ENCODE data around the gene OR9Q2. TPM values are rescaled to one million over a fixed set of nuclear protein-coding genes. Genes with fewer than 3 reads are reported as not detected.

The OR9Q2 gene
- total and polyA plus RNA-seq, 2 of the 13 experiments (the other 11 are each of a cell fraction or from before 2014, with no cell fraction given), result not detected

DNA sequence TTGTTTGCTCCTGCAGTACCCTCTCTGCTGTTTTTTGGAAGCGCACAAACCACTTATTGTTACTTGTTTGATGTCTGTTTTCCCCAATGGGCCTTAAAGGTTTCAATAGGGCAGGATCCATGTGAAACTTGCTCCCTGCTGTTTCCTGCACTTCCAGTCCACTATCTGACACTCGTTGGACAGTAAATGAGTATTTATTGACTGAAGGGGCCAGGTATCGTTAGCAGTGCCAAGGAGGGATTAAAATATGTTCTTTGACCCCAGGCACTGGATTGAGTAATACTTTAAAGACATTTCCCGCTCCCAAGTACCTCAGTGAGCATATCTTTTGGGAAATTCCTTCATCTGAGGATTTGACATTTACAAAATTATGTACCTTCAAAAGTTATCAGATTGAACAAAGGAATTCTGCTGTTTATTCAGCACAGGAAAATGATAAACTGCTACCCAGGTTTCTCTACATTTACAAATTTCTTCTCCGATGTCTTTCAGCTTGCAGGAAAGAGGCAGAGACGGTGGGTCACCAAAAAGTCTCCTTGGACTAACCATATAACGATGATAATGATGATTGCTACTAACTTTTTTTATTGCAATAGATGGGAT, 23.3 kb upstream of the OR9Q2 start (continued):
- TF ChIP-seq, protein P1, sequence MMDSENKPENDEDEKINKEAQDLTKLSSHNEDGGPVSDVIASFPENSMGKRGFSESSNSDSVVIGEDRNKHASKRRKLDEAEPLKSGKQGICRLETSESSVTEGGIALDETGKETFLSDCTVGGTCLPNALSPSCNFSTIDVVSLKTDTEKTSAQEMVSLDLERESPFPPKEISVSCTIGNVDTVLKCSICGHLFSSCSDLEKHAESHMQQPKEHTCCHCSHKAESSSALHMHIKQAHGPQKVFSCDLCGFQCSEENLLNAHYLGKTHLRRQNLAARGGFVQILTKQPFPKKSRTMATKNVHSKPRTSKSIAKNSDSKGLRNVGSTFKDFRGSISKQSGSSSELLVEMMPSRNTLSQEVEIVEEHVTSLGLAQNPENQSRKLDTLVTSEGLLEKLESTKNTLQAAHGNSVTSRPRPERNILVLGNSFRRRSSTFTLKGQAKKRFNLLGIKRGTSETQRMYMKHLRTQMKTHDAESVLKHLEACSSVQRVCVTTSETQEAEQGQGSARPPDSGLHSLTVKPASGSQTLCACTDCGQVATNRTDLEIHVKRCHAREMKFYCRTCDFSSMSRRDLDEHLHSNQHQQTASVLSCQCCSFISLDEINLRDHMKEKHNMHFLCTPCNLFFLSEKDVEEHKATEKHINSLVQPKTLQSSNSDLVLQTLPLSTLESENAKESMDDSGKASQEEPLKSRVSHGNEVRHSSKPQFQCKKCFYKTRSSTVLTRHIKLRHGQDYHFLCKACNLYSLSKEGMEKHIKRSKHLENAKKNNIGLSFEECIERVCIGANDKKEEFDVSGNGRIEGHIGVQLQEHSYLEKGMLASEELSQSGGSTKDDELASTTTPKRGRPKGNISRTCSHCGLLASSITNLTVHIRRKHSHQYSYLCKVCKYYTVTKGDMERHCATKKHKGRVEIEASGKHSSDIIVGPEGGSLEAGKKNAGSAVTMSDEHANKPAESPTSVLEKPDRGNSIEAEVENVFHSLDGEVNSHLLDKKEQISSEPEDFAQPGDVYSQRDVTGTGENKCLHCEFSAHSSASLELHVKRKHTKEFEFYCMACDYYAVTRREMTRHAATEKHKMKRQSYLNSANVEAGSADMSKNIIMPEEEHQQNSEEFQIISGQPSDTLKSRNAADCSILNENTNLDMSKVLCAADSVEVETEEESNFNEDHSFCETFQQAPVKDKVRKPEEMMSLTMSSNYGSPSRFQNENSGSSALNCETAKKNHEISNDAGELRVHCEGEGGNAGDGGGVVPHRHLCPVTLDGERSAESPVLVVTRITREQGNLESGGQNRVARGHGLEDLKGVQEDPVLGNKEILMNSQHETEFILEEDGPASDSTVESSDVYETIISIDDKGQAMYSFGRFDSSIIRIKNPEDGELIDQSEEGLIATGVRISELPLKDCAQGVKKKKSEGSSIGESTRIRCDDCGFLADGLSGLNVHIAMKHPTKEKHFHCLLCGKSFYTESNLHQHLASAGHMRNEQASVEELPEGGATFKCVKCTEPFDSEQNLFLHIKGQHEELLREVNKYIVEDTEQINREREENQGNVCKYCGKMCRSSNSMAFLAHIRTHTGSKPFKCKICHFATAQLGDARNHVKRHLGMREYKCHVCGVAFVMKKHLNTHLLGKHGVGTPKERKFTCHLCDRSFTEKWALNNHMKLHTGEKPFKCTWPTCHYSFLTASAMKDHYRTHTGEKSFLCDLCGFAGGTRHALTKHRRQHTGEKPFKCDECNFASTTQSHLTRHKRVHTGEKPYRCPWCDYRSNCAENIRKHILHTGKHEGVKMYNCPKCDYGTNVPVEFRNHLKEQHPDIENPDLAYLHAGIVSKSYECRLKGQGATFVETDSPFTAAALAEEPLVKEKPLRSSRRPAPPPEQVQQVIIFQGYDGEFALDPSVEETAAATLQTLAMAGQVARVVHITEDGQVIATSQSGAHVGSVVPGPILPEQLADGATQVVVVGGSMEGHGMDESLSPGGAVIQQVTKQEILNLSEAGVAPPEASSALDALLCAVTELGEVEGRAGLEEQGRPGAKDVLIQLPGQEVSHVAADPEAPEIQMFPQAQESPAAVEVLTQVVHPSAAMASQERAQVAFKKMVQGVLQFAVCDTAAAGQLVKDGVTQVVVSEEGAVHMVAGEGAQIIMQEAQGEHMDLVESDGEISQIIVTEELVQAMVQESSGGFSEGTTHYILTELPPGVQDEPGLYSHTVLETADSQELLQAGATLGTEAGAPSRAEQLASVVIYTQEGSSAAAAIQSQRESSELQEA (CRISPR knock-in tag; IDR thresholded peaks at IDR 0.05; ENCODE audit: not compliant biosample characterization), result no peak
- TF ChIP-seq, protein P2, sequence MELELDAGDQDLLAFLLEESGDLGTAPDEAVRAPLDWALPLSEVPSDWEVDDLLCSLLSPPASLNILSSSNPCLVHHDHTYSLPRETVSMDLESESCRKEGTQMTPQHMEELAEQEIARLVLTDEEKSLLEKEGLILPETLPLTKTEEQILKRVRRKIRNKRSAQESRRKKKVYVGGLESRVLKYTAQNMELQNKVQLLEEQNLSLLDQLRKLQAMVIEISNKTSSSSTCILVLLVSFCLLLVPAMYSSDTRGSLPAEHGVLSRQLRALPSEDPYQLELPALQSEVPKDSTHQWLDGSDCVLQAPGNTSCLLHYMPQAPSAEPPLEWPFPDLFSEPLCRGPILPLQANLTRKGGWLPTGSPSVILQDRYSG (CRISPR knock-in tag; IDR thresholded peaks at IDR 0.05), result no peak
- TF ChIP-seq ZMYM4 (CRISPR knock-in tag; IDR thresholded peaks at IDR 0.05) (peak; percentile 89), ZNF839 (CRISPR knock-in tag; IDR thresholded peaks at IDR 0.05; ENCODE audit: borderline replicate concordance) (no peak), ZNF263 (CRISPR knock-in tag; IDR thresholded peaks at IDR 0.05) (no peak), ZBTB8A (CRISPR knock-in tag; IDR thresholded peaks at IDR 0.05; ENCODE audit: borderline replicate concordance, low read depth) (no peak), ZSCAN25 (CRISPR knock-in tag; IDR thresholded peaks at IDR 0.05) (no peak), ZNF616 (CRISPR knock-in tag; IDR thresholded peaks at IDR 0.05; ENCODE audit: low read depth) (no peak), ZNF792 (CRISPR knock-in tag; IDR thresholded peaks at IDR 0.05) (no peak), SAFB2 (CRISPR knock-in tag; IDR thresholded peaks at IDR 0.05; ENCODE audit: borderline replicate concordance, low read depth) (no peak; the same call in 1 of the 2 replicates), ZNF891 (CRISPR knock-in tag; IDR thresholded peaks at IDR 0.05) (no peak), MBNL3 (CRISPR knock-in tag; conservative IDR thresholded peaks at IDR 0.05) (no peak), ZKSCAN5 (CRISPR knock-in tag; IDR thresholded peaks at IDR 0.05) (no peak), REPIN1 (CRISPR knock-in tag; IDR thresholded peaks at IDR 0.05; ENCODE audit: borderline replicate concordance, low read depth) (no peak; the same call in 1 of the 2 replicates)
- TF ChIP-seq, protein P3, sequence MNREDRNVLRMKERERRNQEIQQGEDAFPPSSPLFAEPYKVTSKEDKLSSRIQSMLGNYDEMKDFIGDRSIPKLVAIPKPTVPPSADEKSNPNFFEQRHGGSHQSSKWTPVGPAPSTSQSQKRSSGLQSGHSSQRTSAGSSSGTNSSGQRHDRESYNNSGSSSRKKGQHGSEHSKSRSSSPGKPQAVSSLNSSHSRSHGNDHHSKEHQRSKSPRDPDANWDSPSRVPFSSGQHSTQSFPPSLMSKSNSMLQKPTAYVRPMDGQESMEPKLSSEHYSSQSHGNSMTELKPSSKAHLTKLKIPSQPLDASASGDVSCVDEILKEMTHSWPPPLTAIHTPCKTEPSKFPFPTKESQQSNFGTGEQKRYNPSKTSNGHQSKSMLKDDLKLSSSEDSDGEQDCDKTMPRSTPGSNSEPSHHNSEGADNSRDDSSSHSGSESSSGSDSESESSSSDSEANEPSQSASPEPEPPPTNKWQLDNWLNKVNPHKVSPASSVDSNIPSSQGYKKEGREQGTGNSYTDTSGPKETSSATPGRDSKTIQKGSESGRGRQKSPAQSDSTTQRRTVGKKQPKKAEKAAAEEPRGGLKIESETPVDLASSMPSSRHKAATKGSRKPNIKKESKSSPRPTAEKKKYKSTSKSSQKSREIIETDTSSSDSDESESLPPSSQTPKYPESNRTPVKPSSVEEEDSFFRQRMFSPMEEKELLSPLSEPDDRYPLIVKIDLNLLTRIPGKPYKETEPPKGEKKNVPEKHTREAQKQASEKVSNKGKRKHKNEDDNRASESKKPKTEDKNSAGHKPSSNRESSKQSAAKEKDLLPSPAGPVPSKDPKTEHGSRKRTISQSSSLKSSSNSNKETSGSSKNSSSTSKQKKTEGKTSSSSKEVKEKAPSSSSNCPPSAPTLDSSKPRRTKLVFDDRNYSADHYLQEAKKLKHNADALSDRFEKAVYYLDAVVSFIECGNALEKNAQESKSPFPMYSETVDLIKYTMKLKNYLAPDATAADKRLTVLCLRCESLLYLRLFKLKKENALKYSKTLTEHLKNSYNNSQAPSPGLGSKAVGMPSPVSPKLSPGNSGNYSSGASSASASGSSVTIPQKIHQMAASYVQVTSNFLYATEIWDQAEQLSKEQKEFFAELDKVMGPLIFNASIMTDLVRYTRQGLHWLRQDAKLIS (CRISPR knock-in tag; IDR thresholded peaks at IDR 0.05), result no peak
- TF ChIP-seq, protein P4, sequence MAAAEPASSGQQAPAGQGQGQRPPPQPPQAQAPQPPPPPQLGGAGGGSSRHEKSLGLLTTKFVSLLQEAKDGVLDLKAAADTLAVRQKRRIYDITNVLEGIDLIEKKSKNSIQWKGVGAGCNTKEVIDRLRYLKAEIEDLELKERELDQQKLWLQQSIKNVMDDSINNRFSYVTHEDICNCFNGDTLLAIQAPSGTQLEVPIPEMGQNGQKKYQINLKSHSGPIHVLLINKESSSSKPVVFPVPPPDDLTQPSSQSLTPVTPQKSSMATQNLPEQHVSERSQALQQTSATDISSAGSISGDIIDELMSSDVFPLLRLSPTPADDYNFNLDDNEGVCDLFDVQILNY (CRISPR knock-in tag; conservative IDR thresholded peaks at IDR 0.05), result 0 out of 2 replicates have a peak, but pooled peaks have one; percentile 38

All from HepG2 (cell line).